HL-60 (cell line): ENCODE measurements around the gene DYSF.

Experiments
- POLR2AphosphoS5 ChIP-seq: IDR thresholded peaks from 2 replicates; pipeline ENCODE4 v1.6.1; 2012; ENCODE audit warnings: low read depth
- TF ChIP-seq, protein P1 (sequence below): IDR thresholded peaks from one replicate; pipeline ENCODE4 v1.5.1; 2011; ENCODE audit warnings: low read length, control low read depth, inconsistent platforms; ENCODE audit not compliant: insufficient read depth

DNA sequence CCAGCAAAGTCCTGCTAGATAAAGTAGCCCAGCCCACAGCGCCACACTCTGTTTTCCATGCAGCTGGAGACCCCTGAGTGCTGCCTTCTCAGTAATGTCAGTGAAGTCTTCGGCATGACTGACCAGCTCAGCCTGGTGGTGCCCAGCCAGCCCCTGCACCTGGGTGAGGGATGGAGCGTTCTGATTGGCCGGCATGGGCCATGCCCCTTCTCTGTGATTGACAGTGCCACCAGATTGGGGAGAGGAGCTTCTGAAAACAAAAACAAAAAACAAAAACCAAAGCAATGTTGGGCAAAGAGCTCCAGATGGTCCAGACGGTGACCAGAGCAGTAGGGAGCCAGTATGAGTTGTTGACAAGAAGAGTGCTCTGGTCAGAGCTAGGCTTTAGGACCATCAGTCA lies 122.6 kb downstream of the DYSF start:
- TF ChIP-seq, protein P1, sequence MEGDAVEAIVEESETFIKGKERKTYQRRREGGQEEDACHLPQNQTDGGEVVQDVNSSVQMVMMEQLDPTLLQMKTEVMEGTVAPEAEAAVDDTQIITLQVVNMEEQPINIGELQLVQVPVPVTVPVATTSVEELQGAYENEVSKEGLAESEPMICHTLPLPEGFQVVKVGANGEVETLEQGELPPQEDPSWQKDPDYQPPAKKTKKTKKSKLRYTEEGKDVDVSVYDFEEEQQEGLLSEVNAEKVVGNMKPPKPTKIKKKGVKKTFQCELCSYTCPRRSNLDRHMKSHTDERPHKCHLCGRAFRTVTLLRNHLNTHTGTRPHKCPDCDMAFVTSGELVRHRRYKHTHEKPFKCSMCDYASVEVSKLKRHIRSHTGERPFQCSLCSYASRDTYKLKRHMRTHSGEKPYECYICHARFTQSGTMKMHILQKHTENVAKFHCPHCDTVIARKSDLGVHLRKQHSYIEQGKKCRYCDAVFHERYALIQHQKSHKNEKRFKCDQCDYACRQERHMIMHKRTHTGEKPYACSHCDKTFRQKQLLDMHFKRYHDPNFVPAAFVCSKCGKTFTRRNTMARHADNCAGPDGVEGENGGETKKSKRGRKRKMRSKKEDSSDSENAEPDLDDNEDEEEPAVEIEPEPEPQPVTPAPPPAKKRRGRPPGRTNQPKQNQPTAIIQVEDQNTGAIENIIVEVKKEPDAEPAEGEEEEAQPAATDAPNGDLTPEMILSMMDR = no peak
- TF ChIP-seq POLR2AphosphoS5 = no peak
